GM12874 (cell line): ENCODE measurements around the gene ATR.

Experiments
- CTCF ChIP-seq: IDR thresholded peaks from 2 replicates; pipeline ENCODE4 v1.5.1; 2011; ENCODE audit warnings: low read depth, mild to moderate bottlenecking, control low read depth, low read length, moderate library complexity; ENCODE audit not compliant: insufficient read depth

Gene ATR

GRCh38 chr3:142578329-142579223, at the start of gene ATR:
Gene ATR (minus strand): TSS chr3:142578733. CDS start chr3:142578704, 29 bp downstream.
- no peak for TF ChIP-seq CTCF

- no peak for TF ChIP-seq CTCF
Observed at GRCh38 chr3:142626971-142627370, 48.4 kb upstream of the ATR start.

- no peak for TF ChIP-seq CTCF
Observed at GRCh38 chr3:142625153-142625440, 46.6 kb upstream of the ATR start.

- TF ChIP-seq CTCF = no peak
Observed at GRCh38 chr3:142624341-142625152, 46.0 kb upstream of the ATR start.

- no peak for TF ChIP-seq CTCF
Observed at GRCh38 chr3:142623194-142623593, 44.7 kb upstream of the ATR start.

- no peak for TF ChIP-seq CTCF
Observed at GRCh38 chr3:142622405-142622804, 43.9 kb upstream of the ATR start.

- no peak for TF ChIP-seq CTCF
Observed at GRCh38 chr3:142618917-142619461, 40.5 kb upstream of the ATR start.
